Inflammatory macrophage treated with lipopolysaccharide for 4 hours (primary cell): ENCODE data around the gene RNF207.
A peak's percentile ranks its signal among the peaks of the same experiment; 100 is the strongest.

Experiments
- DNase-seq: peaks from one replicate; pipeline ENCODE4 v3.0.0-alpha.2; 2020

The RNF207 gene

GRCh38 chr1:6249739-6250689, 44.1 kb downstream of the RNF207 start:
- DNase-seq: no peak

GRCh38 chr1:6251233-6251632, 45.3 kb downstream of the RNF207 start:
- DNase-seq: no peak

- no peak for DNase-seq
Observed at GRCh38 chr1:6251681-6252373, 45.9 kb downstream of the RNF207 start.

- DNase-seq: no peak
Observed at GRCh38 chr1:6252374-6252710, 46.4 kb downstream of the RNF207 start.

GRCh38 chr1:6253380-6253779, 47.5 kb downstream of the RNF207 start:
- no peak for DNase-seq

GRCh38 chr1:6254691-6255090, 48.8 kb downstream of the RNF207 start:
- no peak for DNase-seq

- no peak for DNase-seq
Observed at GRCh38 chr1:6256645-6257044, 50.7 kb downstream of the RNF207 start.

- no peak for DNase-seq
Observed at GRCh38 chr1:6257541-6258069, 51.7 kb downstream of the RNF207 start.

GRCh38 chr1:6258675-6259074, 52.8 kb downstream of the RNF207 start:
- peak; percentile 33 for DNase-seq

- DNase-seq: peak; percentile 85
Observed at GRCh38 chr1:6259491-6260362, 53.8 kb downstream of the RNF207 start.

- no peak for DNase-seq
Observed at GRCh38 chr1:6260433-6260934, 54.6 kb downstream of the RNF207 start.

GRCh38 chr1:6260961-6261614, 55.2 kb downstream of the RNF207 start, which contains the start of gene GPR153:
Gene GPR153, minus strand, starts transcription at chr1:6261098. Its CDS starts 6,193 bp downstream, at chr1:6254905.
- DNase-seq: peak; percentile 57

GRCh38 chr1:6261615-6261995, 55.7 kb downstream of the RNF207 start:
- DNase-seq: no peak

- no peak for DNase-seq
Observed at GRCh38 chr1:6262555-6263420, 56.9 kb downstream of the RNF207 start.

- DNase-seq: no peak
Observed at GRCh38 chr1:6263716-6264115, 57.8 kb downstream of the RNF207 start.

GRCh38 chr1:6265151-6265550, 59.2 kb downstream of the RNF207 start:
- no peak for DNase-seq

GRCh38 chr1:6266641-6267040, 60.7 kb downstream of the RNF207 start:
- DNase-seq: no peak

GRCh38 chr1:6267686-6268322, 61.9 kb downstream of the RNF207 start:
- no peak for DNase-seq

GRCh38 chr1:6268415-6268814, 62.5 kb downstream of the RNF207 start:
- DNase-seq: no peak

- no peak for DNase-seq
Observed at GRCh38 chr1:6269296-6269695, 63.4 kb downstream of the RNF207 start.
